Testis (tissue), 2 donors: ENCODE measurements around the gene RGS8.

Source experiments
- CTCF ChIP-seq, 3 experiments: fragments of 450-650 bp in 2 of 3; fragments of 200-600 bp in 1 of 3; sonication (generic) in 1 of 3; IDR thresholded peaks; one replicate each; pipeline ENCODE4 v1.5.1; 2016 to 2019; ENCODE audit warnings: antibody characterized with exemption in 3 of 3, mild to moderate bottlenecking in 2 of 3, moderate library complexity in 1 of 3
- POLR2A ChIP-seq: fragments of 450-650 bp; IDR thresholded peaks from one replicate; pipeline ENCODE4 v1.6.1; 2017; ENCODE audit warnings: antibody characterized with exemption, mild to moderate bottlenecking, moderate library complexity

- TF ChIP-seq POLR2A (no peak), CTCF (IDR thresholded peaks at IDR 0.05) (no peak)
Observed at GRCh38 chr1:182731852-182732575, 47.6 kb upstream of the RGS8 start.
